ENCODE measurements around the gene DSCAML1. TPM values are rescaled to one million over a fixed set of nuclear protein-coding genes. Genes with fewer than 3 reads are reported as not detected.

The DSCAML1 gene
- total RNA-seq, 1 donor from 2014 or later = 0.22 TPM

- intact Hi-C loops (cut with DNase I) = no loop called here
- ATAC-seq = no peak
Measured at GRCh38 chr11:117641008-117641915, 155.8 kb downstream of the DSCAML1 start.

GRCh38 chr11:117640041-117640440, 157.0 kb downstream of the DSCAML1 start:
- intact Hi-C loops (cut with DNase I) = no loop called here
- ATAC-seq (no peak), DNase-seq (ENCODE audit: missing footprints) (no peak)

More at GRCh38 chr11:117641008-117641915, 155.8 kb downstream of the DSCAML1 start:
- DNase-seq (ENCODE audit: missing footprints) = no peak

DNA sequence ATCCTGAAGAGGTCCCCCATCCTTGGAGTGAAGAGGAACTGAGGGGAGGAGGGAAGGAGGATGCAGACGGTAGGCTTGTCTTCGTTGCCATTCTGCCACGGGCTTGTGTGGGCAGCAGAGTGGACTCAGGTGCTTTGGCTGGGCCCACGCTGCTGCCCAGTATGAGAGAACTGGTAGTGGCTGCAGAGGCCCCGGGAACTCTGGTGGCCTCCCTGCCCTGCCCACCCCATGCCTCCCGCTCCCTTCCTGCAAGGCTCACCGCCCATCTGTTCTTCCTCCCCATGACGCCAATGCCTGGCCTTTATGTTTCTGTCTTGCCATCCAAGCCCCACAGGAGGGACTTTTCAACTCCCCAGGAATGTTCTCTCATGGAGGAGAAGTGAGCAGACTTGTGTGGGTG, 157.4 kb downstream of the DSCAML1 start:
- DNase-seq (ENCODE audit: missing footprints) (no peak), ATAC-seq (no peak)
- intact Hi-C loops (cut with DNase I) = no loop called here

GRCh38 chr11:117638911-117639543, 158.0 kb downstream of the DSCAML1 start:
- DNase-seq (ENCODE audit: missing footprints) (no peak), ATAC-seq (no peak)
- intact Hi-C loops (cut with DNase I) = no loop called here

DNA sequence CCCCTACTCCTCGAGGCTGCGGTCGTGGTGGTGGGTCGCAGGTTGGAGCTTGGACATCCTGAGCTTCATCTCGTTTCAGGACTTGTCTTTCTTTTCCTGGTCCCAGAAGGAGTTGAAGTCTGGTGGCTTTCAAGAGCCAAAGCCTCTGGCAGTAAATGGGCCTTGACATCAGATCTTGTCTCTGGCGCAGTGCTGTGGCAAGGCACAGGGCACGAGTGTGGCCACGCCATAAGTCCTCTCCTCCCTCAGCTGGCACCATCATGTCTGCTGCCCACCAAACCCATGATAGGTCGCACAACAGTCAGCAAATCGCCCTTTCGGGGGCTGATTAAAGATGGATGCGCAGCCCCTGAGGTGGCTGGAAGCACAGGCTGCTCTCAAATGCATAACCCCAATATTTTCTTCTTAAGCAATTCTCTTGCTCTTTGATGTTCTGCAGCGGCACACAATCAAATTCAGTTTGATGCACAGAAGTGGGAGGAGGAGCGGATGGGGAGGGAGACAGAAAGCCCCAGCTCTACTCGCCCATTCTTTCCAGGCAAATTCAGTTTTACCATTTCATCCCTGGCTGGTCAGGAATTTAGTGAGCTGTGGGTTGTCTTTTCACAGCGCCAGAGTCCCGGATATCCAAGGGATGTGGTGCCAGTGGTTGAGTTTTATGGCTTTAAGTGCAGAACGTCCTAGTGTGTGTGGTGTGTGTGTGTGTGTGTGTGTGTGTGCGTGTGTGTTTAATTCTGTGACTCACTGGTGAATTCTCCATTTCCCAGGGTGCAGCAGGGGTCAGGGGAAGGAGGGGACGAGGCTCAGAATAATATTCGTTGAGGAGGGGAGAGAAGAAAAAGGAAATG, 162.0 kb downstream of the DSCAML1 start:
- intact Hi-C loops (cut with DNase I) = no loop called here
- ATAC-seq (no peak), DNase-seq (ENCODE audit: missing footprints) (no peak)

DNA sequence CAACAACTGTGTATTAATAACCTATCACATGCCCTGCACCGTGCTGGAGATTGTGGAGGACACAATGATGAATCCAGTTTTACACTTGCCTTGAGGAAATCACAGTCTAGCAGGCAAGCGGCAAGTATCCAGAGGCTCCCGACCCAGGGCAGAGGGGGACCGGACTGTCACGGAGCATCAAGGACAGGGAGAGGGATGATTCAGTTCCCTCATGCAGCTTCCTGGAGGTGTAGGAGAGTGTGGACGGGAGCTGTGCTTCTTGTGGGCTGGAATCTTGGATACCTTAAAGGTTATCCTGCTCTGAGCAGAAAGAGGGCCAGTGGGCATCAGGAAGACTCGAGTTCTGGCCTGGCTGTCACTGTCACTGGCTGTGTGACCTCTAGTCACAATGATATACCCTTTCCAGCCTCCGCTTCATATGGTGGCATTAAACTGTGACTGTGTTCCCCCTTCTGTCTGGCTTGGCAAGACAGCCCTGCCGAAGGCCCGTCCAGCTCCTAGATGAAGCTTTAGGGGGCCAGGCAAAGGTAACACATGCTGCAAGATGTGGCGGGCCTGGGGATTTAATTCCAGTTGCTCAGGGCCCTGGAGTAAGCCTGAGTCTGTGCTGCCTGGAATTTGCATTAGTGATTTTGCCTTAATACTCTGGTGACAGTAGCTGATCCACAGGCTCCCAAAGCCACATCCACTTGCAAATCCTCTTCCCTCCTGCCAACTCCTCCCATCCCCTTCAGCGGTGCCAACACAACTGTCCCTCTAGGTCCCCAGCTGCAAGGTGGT, 162.8 kb downstream of the DSCAML1 start:
- ATAC-seq (peak; percentile 11), DNase-seq (ENCODE audit: missing footprints) (no peak)
- intact Hi-C loops (cut with DNase I) = no loop called here

GRCh38 chr11:117633186-117633754, 163.7 kb downstream of the DSCAML1 start:
- DNase-seq (ENCODE audit: missing footprints) (no peak), ATAC-seq (peak; percentile 61)
- intact Hi-C loops (cut with DNase I) = no loop called here

DNA sequence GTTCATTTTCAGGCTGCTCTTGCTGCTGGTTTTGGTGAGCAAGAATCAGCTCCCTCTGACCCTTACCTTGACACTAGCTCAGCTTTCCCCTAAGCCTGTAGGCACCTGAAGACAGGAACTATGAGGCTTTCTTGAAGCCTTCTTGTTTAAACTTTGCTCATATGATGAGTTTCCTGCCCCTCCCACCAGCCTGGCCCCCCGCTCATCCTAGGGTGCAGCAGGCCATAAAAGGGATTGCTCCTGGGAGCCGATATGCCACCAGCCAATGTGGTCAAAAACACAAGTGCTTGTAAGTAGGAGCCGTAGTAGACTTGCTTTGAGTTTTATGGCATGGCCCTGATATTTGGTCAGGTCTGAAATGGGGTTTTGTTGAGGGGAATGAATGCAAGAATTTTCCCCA, 164.7 kb downstream of the DSCAML1 start:
- intact Hi-C loops (cut with DNase I) = no loop called here
- ATAC-seq (no peak), DNase-seq (ENCODE audit: missing footprints) (no peak)

GRCh38 chr11:117631336-117632140, 165.5 kb downstream of the DSCAML1 start:
- intact Hi-C loops (cut with DNase I) = no loop called here
- DNase-seq (ENCODE audit: missing footprints) (no peak), ATAC-seq (no peak)

DNA sequence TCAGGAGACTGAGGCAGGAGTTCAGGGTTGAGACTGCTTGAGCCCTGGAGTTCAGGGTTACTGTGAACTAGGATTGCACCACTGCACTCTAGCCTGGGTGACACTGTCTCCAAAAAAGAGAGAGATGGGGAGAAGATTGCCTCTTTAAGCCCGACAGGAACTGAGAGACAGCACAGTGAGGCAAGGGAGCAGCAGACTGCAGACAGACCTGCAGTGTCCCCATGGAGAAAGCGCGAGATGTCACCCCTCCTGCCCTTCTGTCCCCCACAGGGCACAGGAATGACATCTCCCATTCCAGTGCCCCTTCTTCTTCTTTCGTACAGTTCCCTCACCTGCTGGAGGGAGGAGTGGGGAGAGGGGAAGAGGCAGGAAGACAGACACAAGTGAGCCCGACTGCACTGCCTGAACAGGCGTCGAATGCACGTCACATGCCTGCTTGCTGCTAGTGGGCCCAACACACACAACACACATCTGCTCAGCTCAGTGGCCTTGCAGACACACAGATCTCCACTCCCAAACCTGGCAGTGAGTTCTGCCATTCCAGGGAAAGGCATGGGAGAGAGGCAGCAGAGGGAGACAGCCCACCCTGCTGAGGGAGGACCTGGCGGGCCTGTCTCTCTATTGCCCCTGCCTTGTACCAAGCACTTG, 167.0 kb downstream of the DSCAML1 start:
- intact Hi-C loops (cut with DNase I) = no loop called here
- ATAC-seq = no peak

GRCh38 chr11:117629146-117629545, 167.9 kb downstream of the DSCAML1 start:
- DNase-seq (ENCODE audit: missing footprints) (no peak), ATAC-seq (no peak)
- intact Hi-C loops (cut with DNase I) = no loop called here

More for the DNA sequence above, 167.0 kb downstream of the DSCAML1 start:
- no peak for DNase-seq (ENCODE audit: missing footprints)

GRCh38 chr11:117627259-117627658, 169.8 kb downstream of the DSCAML1 start:
- ATAC-seq = no peak
- intact Hi-C loops (cut with DNase I) = no loop called here
- DNase-seq (ENCODE audit: missing footprints) = no peak

DNA sequence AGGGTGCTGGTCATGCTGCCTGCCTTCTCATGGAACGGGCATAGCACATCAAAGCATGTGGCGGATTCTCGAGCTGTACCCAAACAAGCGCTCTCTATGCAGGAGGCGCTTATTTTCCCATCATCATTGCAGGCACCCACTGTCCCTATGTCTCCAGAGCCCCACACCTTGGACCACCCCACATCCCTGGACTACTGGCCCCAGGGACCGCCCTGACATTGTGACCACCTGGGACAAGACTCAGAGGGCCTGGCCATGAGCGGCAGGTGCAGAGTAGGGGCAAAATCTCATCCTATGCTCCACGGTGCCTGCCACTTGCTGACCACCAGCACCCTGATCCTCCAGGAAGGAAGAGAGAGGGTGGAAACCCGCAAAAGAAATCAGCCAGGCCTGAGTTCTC, 170.4 kb downstream of the DSCAML1 start:
- intact Hi-C loops (cut with DNase I) = no loop called here
- no peak for ATAC-seq
- DNase-seq (ENCODE audit: missing footprints) = no peak

GRCh38 chr11:117625237-117625636, 171.8 kb downstream of the DSCAML1 start:
- ATAC-seq (peak; percentile 66), DNase-seq (ENCODE audit: missing footprints) (no peak)
- intact Hi-C loops (cut with DNase I) = no loop called here

DNA sequence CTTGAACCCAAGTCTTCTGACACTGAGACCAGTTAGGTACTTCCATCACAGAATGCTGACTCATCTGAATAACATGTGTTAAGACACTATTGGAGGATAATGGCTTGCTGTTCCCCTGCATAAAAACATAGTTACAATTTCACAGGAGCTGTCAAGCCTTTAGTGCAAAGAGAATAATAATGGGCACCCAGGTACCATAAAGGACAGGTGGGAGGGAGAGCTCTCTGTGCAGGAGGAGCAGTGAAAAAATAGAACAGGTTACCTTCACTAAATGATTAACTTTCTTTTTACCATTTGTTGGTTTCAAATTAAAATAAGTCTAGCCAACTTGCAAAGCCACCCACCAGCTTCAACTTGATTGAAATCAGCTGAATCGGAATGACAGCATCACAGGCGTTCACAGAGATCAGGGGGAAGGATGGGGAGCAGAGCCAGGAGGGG, 173.2 kb downstream of the DSCAML1 start:
- intact Hi-C loops (cut with DNase I) = no loop called here
- no peak for ATAC-seq
- no peak for DNase-seq (ENCODE audit: missing footprints)

- no peak for DNase-seq (ENCODE audit: missing footprints)
- no peak for ATAC-seq
- intact Hi-C loops (cut with DNase I) = no loop called here
Measured at GRCh38 chr11:117621226-117621625, 175.8 kb downstream of the DSCAML1 start.

DNA sequence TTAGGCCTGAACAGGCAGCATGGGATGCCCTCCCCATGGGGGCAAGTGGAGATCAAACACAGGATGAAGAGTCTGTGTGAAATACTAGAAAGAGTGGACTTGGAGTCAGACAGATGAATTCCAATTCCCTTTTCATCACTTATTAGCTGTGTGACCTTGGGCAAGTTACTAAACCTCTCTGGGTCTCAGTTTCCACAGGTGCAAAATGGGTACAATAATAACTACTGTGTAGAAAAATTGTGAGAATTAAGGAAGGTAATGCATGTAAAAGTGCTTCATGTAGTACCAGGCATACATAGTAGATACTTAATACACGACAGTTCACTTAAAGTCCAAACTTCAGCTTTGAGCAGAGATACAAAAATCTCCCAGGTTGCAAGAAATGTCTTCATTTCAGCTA, 176.4 kb downstream of the DSCAML1 start:
- DNase-seq (ENCODE audit: missing footprints) (no peak), ATAC-seq (no peak)
- intact Hi-C loops (cut with DNase I) = no loop called here

All from Right ventricle myocardium inferior (tissue), 1 donor.